Mucosa of descending colon (tissue), 3 donors: ENCODE data around the gene MAGEF1. TPM values are rescaled to one million over a fixed set of nuclear protein-coding genes. Genes with fewer than 3 reads are reported as not detected.

Experiments
- ATAC-seq: fragments of 200-7000 bp; cut with Tn5 transposase; one replicate; pipeline ENCODE4 v1.9.1; 2020; ENCODE audit warnings: mild to moderate bottlenecking, moderate library complexity
- DNase-seq, 3 donors: peaks; one replicate each; pipeline ENCODE4 v3.0.0-alpha.2; 2020
- H3K36me3 ChIP-seq: fragments of 200-600 bp; one replicate; pipeline ENCODE4 v1.8.0; 2021; ENCODE audit warnings: low read depth, mild to moderate bottlenecking
- H3K4me1 ChIP-seq: fragments of 200-600 bp; one replicate; pipeline ENCODE4 v1.8.0; 2021; ENCODE audit warnings: low read depth, mild to moderate bottlenecking
- H3K4me3 ChIP-seq: fragments of 200-600 bp; one replicate; pipeline ENCODE4 v1.8.0; 2021; ENCODE audit warnings: mild to moderate bottlenecking
- H3K9me3 ChIP-seq: fragments of 200-600 bp; one replicate; pipeline ENCODE4 v1.8.0; 2021; ENCODE audit warnings: mild to moderate bottlenecking
- CTCF ChIP-seq: fragments of 200-600 bp; IDR thresholded peaks from one replicate; pipeline ENCODE4 v1.8.0; 2022; ENCODE audit warnings: antibody characterized with exemption, mild to moderate bottlenecking
- intact Hi-C, 2 donors: fragments of 100-400 bp; cut with DNase I in 1 of 2; cut with micrococcal nuclease in 1 of 2; formaldehyde crosslinking; loops; one replicate each; pipeline versions ENCODE4 v1.11.0 to v1.11.1; 2022; cut with DNase I, micrococcal nuclease
- total RNA-seq, 3 donors: library from RNA; stranded (reverse); fragmentation: NEBNext Ultra II Directional in 2 of 3; extraction: Animal tissue kit (Norgen Biotek cat#: 25700) in 2 of 3; gene quantifications; one replicate each; pipeline versions ENCODE4 v1.2.1 to v1.2.4, GENCODE V29; 2021 to 2023
- donor health status: DM: no; HTN: no; CAD: no; lungs with moderate emphysema.
- donor health status: DM: no; HTN: no; CAD: no.
- donor health status: DM: no; HTN: yes; CAD: no.

MAGEF1 gene
- total RNA-seq, 3 donors from 2014 or later = 17.3 to 30.2 (median 24.4) TPM

- Histone ChIP-seq H3K4me1 (no peaks in the 10 kb centered on the region), H3K36me3 (no peaks in the 10 kb centered on the region), H3K4me3 (no peak overlapping the region), H3K9me3 (no peaks in the 10 kb centered on the region)
- intact Hi-C loops = no loop called here
- no peak for DNase-seq
- ATAC-seq = no peak
- TF ChIP-seq CTCF = no peak
Measured at GRCh38 chr3:184670091-184670602, 41.7 kb downstream of the MAGEF1 start.

GRCh38 chr3:184669578-184669977 lies 42.3 kb downstream of the MAGEF1 start:
- H3K9me3 ChIP-seq = no peaks in the 10 kb centered on the region
- H3K4me1 ChIP-seq = no peaks in the 10 kb centered on the region
- H3K4me3 ChIP-seq = no peak overlapping the region
- intact Hi-C loops = no loop called here
- no peak for TF ChIP-seq CTCF
- no peak for DNase-seq
- ATAC-seq = no peak
- no peaks in the 10 kb centered on the region for H3K36me3 ChIP-seq

- Histone ChIP-seq H3K4me3 (no peak overlapping the region), H3K9me3 (no peaks in the 10 kb centered on the region), H3K36me3 (no peaks in the 10 kb centered on the region), H3K4me1 (no peaks in the 10 kb centered on the region)
- intact Hi-C loops = no loop called here
- no peak for DNase-seq
- no peak for TF ChIP-seq CTCF
- ATAC-seq = no peak
Measured at GRCh38 chr3:184666442-184666841, 45.4 kb downstream of the MAGEF1 start.

- H3K36me3 ChIP-seq = no peaks in the 10 kb centered on the region
- H3K9me3 ChIP-seq = no peaks in the 10 kb centered on the region
- TF ChIP-seq CTCF = no peak
- H3K4me3 ChIP-seq = no peak overlapping the region
- intact Hi-C loops = no loop called here
- ATAC-seq (no peak), DNase-seq (no peak)
- H3K4me1 ChIP-seq = no peaks in the 10 kb centered on the region
Measured at GRCh38 chr3:184665101-184665500, 46.8 kb downstream of the MAGEF1 start.

GRCh38 chr3:184663756-184664155 lies 48.1 kb downstream of the MAGEF1 start:
- no peaks in the 10 kb centered on the region for H3K9me3 ChIP-seq
- intact Hi-C loops = no loop called here
- no peak for ATAC-seq
- DNase-seq = no peak
- no peak for TF ChIP-seq CTCF
- no peaks in the 10 kb centered on the region for H3K36me3 ChIP-seq
- no peak overlapping the region for H3K4me3 ChIP-seq
- H3K4me1 ChIP-seq = no peaks in the 10 kb centered on the region

GRCh38 chr3:184663356-184663755 lies 48.5 kb downstream of the MAGEF1 start:
- Histone ChIP-seq H3K9me3 (no peaks in the 10 kb centered on the region), H3K4me1 (no peaks in the 10 kb centered on the region)

More at GRCh38 chr3:184663356-184663755, 48.5 kb downstream of the MAGEF1 start:
- ATAC-seq (no peak), DNase-seq (no peak)
- Histone ChIP-seq H3K36me3 (no peaks in the 10 kb centered on the region), H3K4me3 (no peak overlapping the region)
- intact Hi-C loops = no loop called here
- no peak for TF ChIP-seq CTCF
